H9 (cell line): ENCODE data around the gene AOC1. TPM values are rescaled to one million over a fixed set of nuclear protein-coding genes. Genes with fewer than 3 reads are reported as not detected.

Source experiments
- DNase-seq: peaks from one replicate; pipeline ENCODE4 v3.0.0-alpha.2; 2017
- H2AFZ ChIP-seq: one replicate; pipeline ENCODE4 v1.6.1; 2013; ENCODE audit warnings: mild to moderate bottlenecking, low read length, control low read depth, moderate library complexity
- H2AK5ac ChIP-seq: 2 replicates; pipeline ENCODE4 v1.6.1; 2013; ENCODE audit warnings: low read length, control low read depth, mixed read lengths; ENCODE audit not compliant: insufficient read length
- H2BK120ac ChIP-seq: one replicate; pipeline ENCODE4 v1.6.1; 2013; ENCODE audit warnings: low read depth, mild to moderate bottlenecking, low read length, control low read depth, inconsistent platforms; ENCODE audit not compliant: poor library complexity, severe bottlenecking
- H2BK12ac ChIP-seq: 2 replicates; pipeline ENCODE4 v1.6.1; 2013; ENCODE audit warnings: low read length, control low read depth, mixed read lengths, low read depth; ENCODE audit not compliant: insufficient read length
- H2BK15ac ChIP-seq: 2 replicates; pipeline ENCODE4 v1.6.1; 2013; ENCODE audit warnings: low read depth, low read length, control low read depth
- H2BK20ac ChIP-seq: one replicate; pipeline ENCODE4 v1.6.1; 2013; ENCODE audit warnings: low read depth, mild to moderate bottlenecking, low read length, control low read depth, inconsistent platforms; ENCODE audit not compliant: poor library complexity, severe bottlenecking
- H2BK5ac ChIP-seq: 2 replicates; pipeline ENCODE4 v1.6.1; 2013; ENCODE audit warnings: low read length, control low read depth, mixed read lengths; ENCODE audit not compliant: insufficient read length
- H3K14ac ChIP-seq: 2 replicates; pipeline ENCODE4 v1.6.1; 2013; ENCODE audit warnings: low read length, control low read depth; ENCODE audit not compliant: insufficient read depth
- H3K18ac ChIP-seq: 2 replicates; pipeline ENCODE4 v1.6.1; 2013; ENCODE audit warnings: low read depth, mild to moderate bottlenecking, mixed read lengths, low read length, control low read depth; ENCODE audit not compliant: insufficient read length
- H3K23ac ChIP-seq: 2 replicates; pipeline ENCODE4 v1.6.1; 2013; ENCODE audit warnings: low read length, control low read depth, mixed read lengths, low read depth; ENCODE audit not compliant: insufficient read length
- H3K23me2 ChIP-seq: 2 replicates; pipeline ENCODE4 v1.6.1; 2013; ENCODE audit warnings: low read depth, mild to moderate bottlenecking, mixed read lengths, low read length, control low read depth; ENCODE audit not compliant: insufficient read length, poor library complexity, severe bottlenecking
- H3K27ac ChIP-seq: 2 replicates; pipeline ENCODE4 v1.5.1; 2013; ENCODE audit warnings: low read length, control low read depth, mixed read lengths, low read depth; ENCODE audit not compliant: insufficient read length
- H3K27me3 ChIP-seq: 2 replicates; pipeline ENCODE4 v1.6.1; 2013; ENCODE audit warnings: low read length, control low read depth, inconsistent platforms; ENCODE audit not compliant: insufficient read depth
- H3K4ac ChIP-seq: 2 replicates; pipeline ENCODE4 v1.6.1; 2013; ENCODE audit warnings: low read depth, mild to moderate bottlenecking, control low read depth, inconsistent platforms, low read length, moderate library complexity
- H3K4me1 ChIP-seq: 2 replicates; pipeline ENCODE4 v1.6.1; 2013; ENCODE audit warnings: low read length, control low read depth, inconsistent platforms; ENCODE audit not compliant: insufficient read depth
- H3K4me2 ChIP-seq: 2 replicates; pipeline ENCODE4 v1.6.1; 2013; ENCODE audit warnings: low read length, control low read depth, mixed read lengths; ENCODE audit not compliant: insufficient read length, insufficient read depth
- H3K56ac ChIP-seq: 2 replicates; pipeline ENCODE4 v1.6.1; 2013; ENCODE audit warnings: low read depth, mild to moderate bottlenecking, mixed read lengths, low read length, control low read depth; ENCODE audit not compliant: insufficient read length
- H3K79me1 ChIP-seq: 2 replicates; pipeline ENCODE4 v1.6.1; 2013; ENCODE audit warnings: low read depth, mild to moderate bottlenecking, moderate library complexity, low read length, control low read depth, inconsistent platforms; ENCODE audit not compliant: insufficient read depth, poor library complexity, severe bottlenecking
- H3K79me2 ChIP-seq: 2 replicates; pipeline ENCODE4 v1.6.1; 2013; ENCODE audit warnings: low read length, control low read depth, inconsistent platforms; ENCODE audit not compliant: insufficient read depth
- H3K9ac ChIP-seq: 2 replicates; pipeline ENCODE4 v1.6.1; 2013; ENCODE audit warnings: low read length, control low read depth, mixed read lengths; ENCODE audit not compliant: insufficient read length; ENCODE audit errors: extremely low read depth
- H3K9me3 ChIP-seq: one replicate; pipeline ENCODE4 v1.6.1; 2013; ENCODE audit warnings: low read depth, low read length, inconsistent platforms; ENCODE audit not compliant: control insufficient read depth
- H3T11ph ChIP-seq: one replicate; pipeline ENCODE4 v1.6.1; 2013; ENCODE audit warnings: mild to moderate bottlenecking, low read length, control low read depth, inconsistent platforms
- H4K20me1 ChIP-seq: one replicate; pipeline ENCODE4 v1.6.1; 2013; ENCODE audit not compliant: control insufficient read depth, insufficient read length, insufficient read depth
- H4K5ac ChIP-seq: 2 replicates; pipeline ENCODE4 v1.6.1; 2013; ENCODE audit warnings: low read depth, mild to moderate bottlenecking, mixed read lengths, low read length, control low read depth; ENCODE audit not compliant: insufficient read length
- H4K8ac ChIP-seq: replicated peaks from 2 replicates; pipeline ENCODE4 v1.6.1; 2013; ENCODE audit warnings: low read length, control low read depth, mixed read lengths, low read depth; ENCODE audit not compliant: insufficient read length
- H4K91ac ChIP-seq: 2 replicates; pipeline ENCODE4 v1.6.1; 2013; ENCODE audit warnings: low read depth, mild to moderate bottlenecking, moderate library complexity, mixed read lengths, low read length, control low read depth; ENCODE audit not compliant: insufficient read length
- H3K27ac Mint-ChIP-seq, 3 experiments: 2 replicates in 2 of 3; 3 replicates in 1 of 3; pipeline ENCODE4 v1.8.0; 2020 to 2021; ENCODE audit warnings: mixed read lengths in 3 of 3, mild to moderate bottlenecking in 1 of 3, moderate library complexity in 1 of 3
- H3K27me3 Mint-ChIP-seq: 2 replicates; pipeline ENCODE4 v1.8.0; 2021; ENCODE audit warnings: low read depth, mild to moderate bottlenecking, moderate library complexity, mixed read lengths
- H3K36me3 Mint-ChIP-seq, 3 experiments: 2 replicates in 2 of 3; 3 replicates in 1 of 3; pipeline ENCODE4 v1.8.0; 2020 to 2021; ENCODE audit warnings: low read depth in 3 of 3, mixed read lengths in 3 of 3; ENCODE audit not compliant: insufficient read depth in 1 of 3
- H3K4me1 Mint-ChIP-seq, 2 experiments: 2 replicates each; pipeline ENCODE4 v1.8.0; 2020; ENCODE audit warnings: mixed read lengths in 2 of 2
- H3K4me3 Mint-ChIP-seq, 2 experiments: 2 replicates in 1 of 2; 3 replicates in 1 of 2; pipeline ENCODE4 v1.8.0; 2020 to 2021; ENCODE audit warnings: mild to moderate bottlenecking in 2 of 2, mixed read lengths in 2 of 2, moderate library complexity in 1 of 2
- H3K9me3 Mint-ChIP-seq, 2 experiments: 2 replicates in 1 of 2; 3 replicates in 1 of 2; pipeline ENCODE4 v1.8.0; 2020; ENCODE audit warnings: mild to moderate bottlenecking in 2 of 2, mixed read lengths in 2 of 2, moderate library complexity in 1 of 2
- WGBS: extraction: QIAGEN DNeasy Blood & Tissue Kit; methylation state at CpG from one replicate; pipeline ENCODE4 v1.1.7; 2013; ENCODE audit warnings: missing lambda C conversion rate, low lambda C conversion rate, mixed read lengths; ENCODE audit not compliant: insufficient read length; ENCODE audit errors: extremely low coverage; 5-methylcytosine and 5-hydroxymethylcytosine counted together
- total RNA-seq: library from RNA; stranded (reverse); gene quantifications from 2 replicates; pipeline ENCODE4 v1.2.1, GENCODE V29; 2021
- TF ChIP-seq, protein P1 (sequence below): fragments of 200-600 bp; sonication (generic); conservative IDR thresholded peaks from 3 replicates; pipeline ENCODE4 v1.8.0; 2021; ENCODE audit warnings: antibody characterized with exemption, mild to moderate bottlenecking

Gene AOC1
- total RNA-seq, 1 experiment from 2014 or later: 0.28 TPM

DNA sequence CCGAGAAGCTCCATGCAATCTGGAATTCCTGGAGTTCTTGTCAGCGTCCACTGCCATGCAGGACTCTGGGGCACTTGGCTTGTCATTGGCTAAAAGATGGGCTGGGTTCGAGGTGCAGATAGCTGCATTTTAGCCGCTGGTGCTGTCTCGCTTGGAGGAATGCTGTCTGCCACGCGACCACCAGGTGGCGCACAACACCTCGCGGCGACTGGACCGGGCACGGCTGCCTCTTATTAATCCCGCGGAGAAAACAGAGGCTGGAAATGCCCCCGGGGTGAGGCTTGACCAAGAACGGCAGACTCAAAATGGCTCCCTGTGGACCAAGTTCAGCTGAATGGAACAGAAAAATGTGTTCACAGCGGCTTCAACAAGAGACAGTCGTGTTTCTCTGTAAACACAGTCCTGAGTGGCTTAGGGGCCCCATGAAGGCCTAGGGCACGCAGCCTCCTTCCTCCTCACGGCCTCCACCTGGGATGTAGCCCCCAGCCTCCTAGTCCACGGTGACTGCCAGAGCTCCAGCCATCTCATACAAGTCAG lies 46.2 kb downstream of the AOC1 start:
- no CpG with 5 or more reads among the region's 22 CpGs for WGBS
- Histone ChIP-seq H3T11ph (no peak overlapping the region), H3K79me1 (no peaks in the 10 kb centered on the region), H2AK5ac (no peak overlapping the region), H2BK20ac (no peak overlapping the region), H3K56ac (no peak overlapping the region), H4K91ac (no peak overlapping the region), H3K27ac (no peak overlapping the region), H3K23ac (no peak overlapping the region), H3K18ac (no peak overlapping the region), H3K9ac (no peak overlapping the region), H2BK12ac (no peak overlapping the region), H3K4me2 (no peak overlapping the region), H3K4ac (no peak overlapping the region), H3K79me2 (no peaks in the 10 kb centered on the region), H3K9me3 (no peaks in the 10 kb centered on the region), H2BK5ac (no peak overlapping the region), H2AFZ (no peak overlapping the region), H3K27me3 (no peaks in the 10 kb centered on the region; the same call in 1 of the 2 replicates), H4K20me1 (no peaks in the 10 kb centered on the region), H4K5ac (no peak overlapping the region), H2BK15ac (no peak overlapping the region), H3K23me2 (peaks cover 2% of the 10 kb centered on the region), H3K14ac (no peak overlapping the region), H4K8ac (no peak overlapping the region), H2BK120ac (no peak overlapping the region), H3K4me1 (peaks cover 4% of the 10 kb centered on the region; the same call in 1 of the 2 replicates)
- Mint-ChIP-seq H3K9me3 (peaks cover 7 to 8% of the 10 kb centered on the region in 2 experiments), H3K4me1 (peaks cover 20 to 34% of the 10 kb centered on the region in 2 experiments), H3K4me3 (no peak overlapping the region), H3K27me3 (peaks cover 86% of the 10 kb centered on the region), H3K27ac (no peak overlapping the region; a peak in 1 of 7 replicates), H3K36me3 (no peaks in the 10 kb centered on the region)
- TF ChIP-seq, protein P1, sequence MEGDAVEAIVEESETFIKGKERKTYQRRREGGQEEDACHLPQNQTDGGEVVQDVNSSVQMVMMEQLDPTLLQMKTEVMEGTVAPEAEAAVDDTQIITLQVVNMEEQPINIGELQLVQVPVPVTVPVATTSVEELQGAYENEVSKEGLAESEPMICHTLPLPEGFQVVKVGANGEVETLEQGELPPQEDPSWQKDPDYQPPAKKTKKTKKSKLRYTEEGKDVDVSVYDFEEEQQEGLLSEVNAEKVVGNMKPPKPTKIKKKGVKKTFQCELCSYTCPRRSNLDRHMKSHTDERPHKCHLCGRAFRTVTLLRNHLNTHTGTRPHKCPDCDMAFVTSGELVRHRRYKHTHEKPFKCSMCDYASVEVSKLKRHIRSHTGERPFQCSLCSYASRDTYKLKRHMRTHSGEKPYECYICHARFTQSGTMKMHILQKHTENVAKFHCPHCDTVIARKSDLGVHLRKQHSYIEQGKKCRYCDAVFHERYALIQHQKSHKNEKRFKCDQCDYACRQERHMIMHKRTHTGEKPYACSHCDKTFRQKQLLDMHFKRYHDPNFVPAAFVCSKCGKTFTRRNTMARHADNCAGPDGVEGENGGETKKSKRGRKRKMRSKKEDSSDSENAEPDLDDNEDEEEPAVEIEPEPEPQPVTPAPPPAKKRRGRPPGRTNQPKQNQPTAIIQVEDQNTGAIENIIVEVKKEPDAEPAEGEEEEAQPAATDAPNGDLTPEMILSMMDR: peak; percentile 96
- peak; percentile 89 for DNase-seq
